Upper lobe of left lung (tissue), 4 donors: ENCODE results near the gene LIPC.

ENCODE experiments used
- POLR2A ChIP-seq, 4 donors: fragments of 450-650 bp; IDR thresholded peaks; one replicate each; pipeline ENCODE4 v1.5.1; 2016 to 2017; ENCODE audit warnings: antibody characterized with exemption in 4 of 4, mild to moderate bottlenecking in 2 of 4
- TF ChIP-seq, protein P1 (sequence below), 6 experiments: fragments of 450-650 bp in 4 of 6; fragments of 200-600 bp in 2 of 6; sonication (generic) in 2 of 6; IDR thresholded peaks; one replicate each; pipeline ENCODE4 v1.5.1; 2016 to 2019; ENCODE audit warnings: antibody characterized with exemption in 6 of 6

DNA sequence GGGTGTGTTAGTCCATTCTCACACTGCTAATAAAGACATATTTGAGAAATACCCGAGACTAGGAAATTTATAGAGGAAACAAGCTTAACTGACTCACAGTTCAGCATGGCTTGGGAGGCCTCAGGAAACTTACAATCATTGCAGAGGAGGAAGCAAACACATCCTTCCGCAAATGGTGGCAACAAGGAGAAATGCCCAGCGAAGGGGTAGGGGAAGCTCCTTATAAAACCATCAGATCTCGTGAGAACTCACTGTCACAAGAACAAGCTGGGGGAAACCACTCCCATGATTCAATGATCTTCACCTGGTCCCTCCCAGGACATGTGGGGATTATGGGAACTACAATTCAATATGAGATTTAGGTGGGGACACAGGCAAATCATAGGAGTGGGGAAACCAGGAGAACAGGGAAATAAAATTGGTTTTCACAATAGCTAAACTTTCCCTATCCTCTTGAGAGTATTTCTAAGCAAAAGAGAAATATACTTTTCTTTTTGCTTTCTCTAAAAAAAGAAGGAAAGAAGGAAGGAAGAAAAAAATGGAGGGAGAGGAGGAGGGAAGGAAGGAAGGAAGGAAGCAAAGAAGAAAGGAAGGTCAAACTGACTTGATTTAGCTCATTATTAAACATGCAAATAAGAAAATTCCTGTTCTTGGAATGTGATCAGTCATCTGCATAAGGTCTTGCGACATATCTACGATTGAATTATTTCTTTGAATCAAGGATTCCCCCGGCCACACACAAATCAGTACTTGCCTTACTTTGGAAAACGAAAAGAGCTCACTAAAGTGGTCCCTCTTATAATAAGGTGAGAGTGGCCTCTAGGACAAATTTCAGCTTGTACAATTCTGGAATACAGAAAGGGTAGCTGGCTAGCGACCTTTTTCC is 75.2 kb downstream of the LIPC start:
- TF ChIP-seq POLR2A (IDR thresholded peaks at IDR 0.05), result no peak
- TF ChIP-seq, protein P1, sequence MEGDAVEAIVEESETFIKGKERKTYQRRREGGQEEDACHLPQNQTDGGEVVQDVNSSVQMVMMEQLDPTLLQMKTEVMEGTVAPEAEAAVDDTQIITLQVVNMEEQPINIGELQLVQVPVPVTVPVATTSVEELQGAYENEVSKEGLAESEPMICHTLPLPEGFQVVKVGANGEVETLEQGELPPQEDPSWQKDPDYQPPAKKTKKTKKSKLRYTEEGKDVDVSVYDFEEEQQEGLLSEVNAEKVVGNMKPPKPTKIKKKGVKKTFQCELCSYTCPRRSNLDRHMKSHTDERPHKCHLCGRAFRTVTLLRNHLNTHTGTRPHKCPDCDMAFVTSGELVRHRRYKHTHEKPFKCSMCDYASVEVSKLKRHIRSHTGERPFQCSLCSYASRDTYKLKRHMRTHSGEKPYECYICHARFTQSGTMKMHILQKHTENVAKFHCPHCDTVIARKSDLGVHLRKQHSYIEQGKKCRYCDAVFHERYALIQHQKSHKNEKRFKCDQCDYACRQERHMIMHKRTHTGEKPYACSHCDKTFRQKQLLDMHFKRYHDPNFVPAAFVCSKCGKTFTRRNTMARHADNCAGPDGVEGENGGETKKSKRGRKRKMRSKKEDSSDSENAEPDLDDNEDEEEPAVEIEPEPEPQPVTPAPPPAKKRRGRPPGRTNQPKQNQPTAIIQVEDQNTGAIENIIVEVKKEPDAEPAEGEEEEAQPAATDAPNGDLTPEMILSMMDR (IDR thresholded peaks at IDR 0.05), result no peak
